NB4 (cell line): ENCODE results near the gene CACTIN.

Source experiments
- CTCF ChIP-seq: IDR thresholded peaks from one replicate; pipeline ENCODE4 v1.5.1; 2012; ENCODE audit warnings: low read depth, low read length
- MAX ChIP-seq: IDR thresholded peaks from 2 replicates; pipeline ENCODE4 v1.6.1; 2011; ENCODE audit warnings: low read depth, low read length
- MYC ChIP-seq: IDR thresholded peaks from 2 replicates; pipeline ENCODE4 v1.6.1; 2011; ENCODE audit warnings: low read depth, low read length
- POLR2A ChIP-seq: IDR thresholded peaks from 2 replicates; pipeline ENCODE4 v1.6.1; 2011; ENCODE audit warnings: mild to moderate bottlenecking; ENCODE audit not compliant: insufficient read length; ENCODE audit errors: extremely low read depth

- TF ChIP-seq CTCF: no peak
- TF ChIP-seq POLR2A: no peak
- no peak for TF ChIP-seq MAX
- no peak for TF ChIP-seq MYC
These were observed 38.5 kb upstream of the CACTIN start for GRCh38 chr19:3664879-3665642.
